ENCODE data around the gene VOPP1.

DNA sequence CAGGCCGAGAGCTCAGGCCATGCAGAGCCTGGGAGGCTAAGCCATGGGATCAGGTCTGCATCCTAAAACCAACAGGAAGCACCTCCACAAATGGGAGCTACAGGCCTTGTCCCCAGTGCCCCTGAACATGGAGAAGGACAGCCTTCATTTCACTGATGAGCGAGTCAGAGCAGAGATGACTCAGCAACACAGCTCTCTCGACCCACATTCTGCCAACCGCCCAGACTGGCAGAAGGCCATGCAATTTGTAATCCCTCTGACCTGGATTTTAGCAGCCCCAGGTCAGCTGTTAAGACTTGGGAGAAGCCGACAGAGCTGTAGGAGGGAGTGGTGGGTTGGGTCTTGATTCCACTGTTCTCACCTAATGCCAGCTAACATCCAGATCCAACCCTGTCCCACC is 25.5 kb downstream of the VOPP1 start:
- TF ChIP-seq EZH2 (IDR thresholded peaks at IDR 0.05; ENCODE audit: borderline replicate concordance, low read length) (no peak), CTCF (conservative IDR thresholded peaks at IDR 0.05 in 1 of 2, IDR thresholded peaks at IDR 0.05 in 1 of 2; ENCODE audit: extremely low read depth in 1 of 2, insufficient read depth in 1 of 2, low read depth in 1 of 2, low read length in 2 of 2) (no peak)

Measured in mammary epithelial cell (primary cell).